Stomach (tissue), 9 donors: Measurements from ENCODE around the gene ACTN3. TPM values are rescaled to one million over a fixed set of nuclear protein-coding genes. Genes with fewer than 3 reads are reported as not detected.
"Not testable (repeated sequence)": the region's sequence is repeated elsewhere in the genome, so short reads cannot be mapped to it uniquely, and the experiment has no call there.

Experiments
- DNase-seq, 2 donors: peaks; one replicate each; pipeline versions ENCODE4 v3.0.0 to v3.0.0-alpha.2; 2013 to 2019
- H3K27ac ChIP-seq, 5 donors: fragments of 200-600 bp in 4 of 5; sonication (generic) in 4 of 5; one replicate each; pipeline ENCODE4 v1.5.1; 2013 to 2019; ENCODE audit warnings: mild to moderate bottlenecking in 1 of 5, moderate library complexity in 1 of 5
- H3K27me3 ChIP-seq, 3 donors: fragments of 200-600 bp; sonication (generic); one replicate each; pipeline ENCODE4 v1.5.1; 2017 to 2019; ENCODE audit warnings: mixed run types in 1 of 3
- H3K36me3 ChIP-seq, 4 donors: fragments of 200-600 bp; sonication (generic); 1 replicate in 3 of 4; 2 replicates in 1 of 4; pipeline ENCODE4 v1.5.1; 2016 to 2019
- H3K4me1 ChIP-seq, 4 donors: fragments of 200-600 bp; sonication (generic); one replicate each; pipeline ENCODE4 v1.5.1; 2016 to 2019
- H3K4me3 ChIP-seq, 4 donors: fragments of 200-600 bp; sonication (generic) in 3 of 4; one replicate each; pipeline ENCODE4 v1.5.1; 2016 to 2019; ENCODE audit warnings: mild to moderate bottlenecking in 1 of 4
- H3K9me3 ChIP-seq, 4 donors: fragments of 200-600 bp; sonication (generic); one replicate each; pipeline ENCODE4 v1.5.1; 2016 to 2019
- EP300 ChIP-seq: sonication (generic); formaldehyde crosslinking; IDR thresholded peaks from one replicate; pipeline ENCODE4 v1.6.1; 2017; ENCODE audit warnings: antibody characterized with exemption
- POLR2A ChIP-seq, 4 donors: fragments of 450-650 bp; IDR thresholded peaks; one replicate each; pipeline ENCODE4 v1.6.1; 2016; ENCODE audit warnings: antibody characterized with exemption in 4 of 4, control low read depth in 2 of 4, mild to moderate bottlenecking in 1 of 4, moderate library complexity in 1 of 4
- POLR2AphosphoS5 ChIP-seq, 3 donors: sonication (generic); formaldehyde crosslinking; IDR thresholded peaks; one replicate each; pipeline ENCODE4 v1.6.1; 2016; ENCODE audit warnings: antibody characterized with exemption in 3 of 3
- WGBS, 5 donors: extraction: QIAGEN DNeasy Blood & Tissue Kit in 3 of 5; methylation state at CpG; one replicate each; pipeline versions ENCODE4 v1.1.5 to v1.1.7; 2013 to 2018; 5-methylcytosine and 5-hydroxymethylcytosine counted together
- intact Hi-C: fragments of 100-400 bp; cut with DNase I; formaldehyde crosslinking; loops from one replicate; pipeline ENCODE4 v1.15.1; 2023; ENCODE audit warnings: low total_unique reads
- polyA plus RNA-seq, 3 donors: library from polyadenylated mRNA; stranded (reverse); fragments of 200-250 nt; gene quantifications; one replicate each; pipeline ENCODE4 v1.2.3, GENCODE V29; 2013
- total RNA-seq, 5 donors: library from RNA; depleted of rRNA; stranded (reverse); fragments of >200 nt; gene quantifications; one replicate each; pipeline versions ENCODE4 v1.1.0 to v1.2.3, GENCODE V29; 2014 to 2016
- TF ChIP-seq, protein P1 (sequence below), 7 experiments: fragments of 450-650 bp in 4 of 7; fragments of 200-600 bp in 3 of 7; sonication (generic) in 3 of 7; IDR thresholded peaks; one replicate each; pipeline ENCODE4 v1.5.1; 2016 to 2019; ENCODE audit warnings: antibody characterized with exemption in 7 of 7, control low read depth in 2 of 7, mild to moderate bottlenecking in 1 of 7
- donor health status: healthy with polysubstance abuse.
- donor health status: Bipolar disorder and iron deficiency.
- donor health status: healthy.

The ACTN3 gene
- total and polyA plus RNA-seq, 8 donors = 0.03 to 0.92 TPM; not detected in 6

DNA sequence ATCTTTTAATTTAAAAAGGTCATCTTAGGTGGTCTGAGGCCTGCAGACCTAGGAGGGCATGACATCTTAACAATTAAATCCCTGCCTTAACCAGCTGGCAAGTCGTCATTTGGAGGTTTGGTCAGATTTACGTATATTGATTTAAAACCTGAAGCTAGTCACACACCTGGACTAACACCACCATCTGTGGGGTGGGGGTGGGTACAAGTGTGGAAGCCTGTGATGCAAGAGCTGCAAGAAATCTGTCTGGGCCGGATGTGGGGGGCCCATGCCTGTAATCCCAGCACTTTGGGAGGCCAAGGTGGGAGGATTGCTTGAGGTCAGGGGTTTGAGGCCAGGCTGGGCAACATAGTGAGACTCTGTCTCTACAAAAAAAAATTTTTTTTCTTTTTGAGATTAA lies 34.6 kb downstream of the ACTN3 start:
- TF ChIP-seq POLR2A (IDR thresholded peaks at IDR 0.05) (no peak), EP300 (no peak)
- TF ChIP-seq, protein P1, sequence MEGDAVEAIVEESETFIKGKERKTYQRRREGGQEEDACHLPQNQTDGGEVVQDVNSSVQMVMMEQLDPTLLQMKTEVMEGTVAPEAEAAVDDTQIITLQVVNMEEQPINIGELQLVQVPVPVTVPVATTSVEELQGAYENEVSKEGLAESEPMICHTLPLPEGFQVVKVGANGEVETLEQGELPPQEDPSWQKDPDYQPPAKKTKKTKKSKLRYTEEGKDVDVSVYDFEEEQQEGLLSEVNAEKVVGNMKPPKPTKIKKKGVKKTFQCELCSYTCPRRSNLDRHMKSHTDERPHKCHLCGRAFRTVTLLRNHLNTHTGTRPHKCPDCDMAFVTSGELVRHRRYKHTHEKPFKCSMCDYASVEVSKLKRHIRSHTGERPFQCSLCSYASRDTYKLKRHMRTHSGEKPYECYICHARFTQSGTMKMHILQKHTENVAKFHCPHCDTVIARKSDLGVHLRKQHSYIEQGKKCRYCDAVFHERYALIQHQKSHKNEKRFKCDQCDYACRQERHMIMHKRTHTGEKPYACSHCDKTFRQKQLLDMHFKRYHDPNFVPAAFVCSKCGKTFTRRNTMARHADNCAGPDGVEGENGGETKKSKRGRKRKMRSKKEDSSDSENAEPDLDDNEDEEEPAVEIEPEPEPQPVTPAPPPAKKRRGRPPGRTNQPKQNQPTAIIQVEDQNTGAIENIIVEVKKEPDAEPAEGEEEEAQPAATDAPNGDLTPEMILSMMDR (IDR thresholded peaks at IDR 0.05) = no peak

DNA sequence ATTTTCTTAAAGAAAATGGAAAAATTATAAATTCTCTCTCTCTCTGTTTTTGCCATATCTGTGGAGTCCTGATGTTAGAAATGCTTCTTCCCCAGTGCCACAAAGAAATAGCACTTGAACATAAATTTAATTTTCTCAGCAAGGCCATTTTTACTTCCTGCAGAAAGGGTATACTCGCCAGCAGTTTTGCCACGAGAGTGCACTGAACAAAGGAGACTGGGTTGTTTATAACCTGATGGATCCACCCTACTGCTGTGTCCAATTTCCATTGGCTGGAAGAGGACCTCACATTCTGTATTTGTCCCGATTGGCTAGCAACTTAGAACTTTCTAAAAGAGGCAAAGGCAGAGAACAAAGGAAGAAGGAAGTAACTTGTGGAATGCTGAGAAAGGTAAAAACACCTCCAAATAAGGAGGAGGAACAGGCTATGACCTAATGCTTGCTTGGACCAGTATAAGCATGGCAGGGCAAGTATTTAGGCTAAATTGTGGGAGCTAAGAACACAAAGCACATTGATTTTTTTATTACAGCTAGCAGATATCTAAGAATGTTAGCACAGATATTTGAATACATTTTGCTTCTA lies 36.0 kb downstream of the ACTN3 start:
- intact Hi-C loops, H3K4me1 ChIP-seq, H3K4me3 ChIP-seq, DNase-seq, H3K27me3 ChIP-seq, H3K27ac ChIP-seq, H3K36me3 ChIP-seq: not testable (repeated sequence)
- 71 to 86% (median 80%) methylated on average over 3 of the region's 3 CpGs for WGBS, 5 donors
- H3K9me3 ChIP-seq = peaks cover 0 to 13% (median 0%) of the 10 kb centered on the region in 4 donors

More for the DNA sequence above, 34.6 kb downstream of the ACTN3 start:
- H3K36me3 ChIP-seq = no peaks in the 10 kb centered on the region
- 71 to 91% (median 84%) methylated on average over 3 of the region's 3 CpGs for WGBS, 5 donors
- DNase-seq = no peak
- peaks cover 0 to 13% (median 0%) of the 10 kb centered on the region in 4 donors for H3K9me3 ChIP-seq
- no peaks in the 10 kb centered on the region for H3K27me3 ChIP-seq
- no peak overlapping the region for H3K4me3 ChIP-seq
- H3K4me1 ChIP-seq = peaks cover 3 to 8% (median 6%) of the 10 kb centered on the region in 4 donors
- no peak overlapping the region for H3K27ac ChIP-seq
- intact Hi-C loops = no loop called here

DNA sequence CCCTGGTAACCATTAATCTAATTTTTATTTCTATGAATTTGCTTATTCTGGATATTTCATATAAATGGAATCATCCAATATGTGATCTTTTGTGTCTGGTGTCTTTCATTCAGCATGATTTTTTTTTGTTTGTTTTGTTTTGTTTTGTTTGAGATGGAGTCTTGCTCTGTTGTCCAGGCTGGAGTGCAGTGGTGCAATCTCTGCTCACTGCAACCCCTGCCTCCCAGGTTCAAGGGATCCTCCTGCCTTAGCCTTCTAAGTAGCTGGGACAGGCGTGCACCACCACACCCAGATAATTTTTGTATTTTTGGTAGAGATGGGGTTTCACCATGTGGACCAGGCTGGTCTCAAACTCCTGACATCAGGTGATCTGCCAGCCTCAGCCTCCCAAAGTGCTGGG lies 38.7 kb downstream of the ACTN3 start:
- H3K27ac ChIP-seq, intact Hi-C loops, H3K36me3 ChIP-seq, DNase-seq, H3K4me3 ChIP-seq, H3K4me1 ChIP-seq, H3K27me3 ChIP-seq: not testable (repeated sequence)
- peaks cover 0 to 13% (median 0%) of the 10 kb centered on the region in 4 donors for H3K9me3 ChIP-seq
- WGBS, 5 donors = 73 to 94% (median 88%) methylated on average over 1 of the region's 1 CpG

DNA sequence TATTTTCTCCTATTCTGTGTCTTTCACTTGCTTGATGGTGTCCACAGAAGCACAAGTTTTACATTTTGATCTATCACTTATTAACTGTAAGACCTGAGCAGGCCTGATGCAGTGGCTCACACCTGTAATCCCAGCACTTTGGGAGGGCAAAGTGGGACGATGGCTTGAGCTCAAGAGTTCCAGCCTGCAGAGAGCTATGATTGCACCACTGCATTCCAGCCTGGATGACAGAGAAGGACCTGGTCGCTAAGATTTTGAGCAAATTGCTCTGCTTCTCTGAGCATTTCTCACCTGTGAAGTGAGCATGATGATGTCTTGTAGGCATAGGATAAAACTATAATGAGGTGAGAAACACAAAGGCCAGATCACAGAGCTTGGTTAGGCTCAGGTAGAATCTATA lies 39.4 kb downstream of the ACTN3 start:
- no peak overlapping the region for H3K4me3 ChIP-seq
- intact Hi-C loops = no loop called here
- no peak overlapping the region for H3K27ac ChIP-seq
- DNase-seq = no peak
- H3K36me3 ChIP-seq = no peaks in the 10 kb centered on the region
- 49 to 63% (median 58%) methylated on average over 2 of the region's 2 CpGs for whole genome bisulfite sequencing, 5 donors
- peaks cover 0 to 13% (median 0%) of the 10 kb centered on the region in 4 donors for H3K9me3 ChIP-seq
- no peaks in the 10 kb centered on the region for H3K4me1 ChIP-seq
- TF ChIP-seq POLR2AphosphoS5 (IDR thresholded peaks at IDR 0.05) = no peak
- no peak for TF ChIP-seq POLR2A (IDR thresholded peaks at IDR 0.05)
- no peak for TF ChIP-seq EP300
- TF ChIP-seq, protein P1 (IDR thresholded peaks at IDR 0.05) = no peak
- no peaks in the 10 kb centered on the region for H3K27me3 ChIP-seq

DNA sequence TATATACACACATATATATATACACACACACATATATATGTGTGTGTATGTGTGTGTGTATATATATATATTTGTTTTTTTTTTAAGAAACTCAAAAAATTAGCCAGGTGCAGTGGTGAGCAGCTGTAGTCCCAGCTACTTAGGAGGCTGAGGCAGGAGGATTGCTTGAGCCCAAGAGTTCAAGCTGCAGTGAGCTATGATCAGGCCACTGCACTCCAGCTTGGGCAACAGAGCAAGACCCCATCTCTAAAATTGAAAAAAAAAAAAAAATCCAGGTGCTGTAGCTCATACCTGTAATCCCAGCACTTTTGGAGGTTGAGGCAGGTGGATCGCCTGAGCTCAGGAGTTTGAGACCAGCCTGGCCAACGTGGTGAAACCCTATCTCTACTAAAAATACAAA lies 42.6 kb downstream of the ACTN3 start:
- H3K4me3 ChIP-seq, DNase-seq, H3K9me3 ChIP-seq, H3K27me3 ChIP-seq, H3K36me3 ChIP-seq, intact Hi-C loops, H3K27ac ChIP-seq: not testable (repeated sequence)
- peaks cover 16 to 20% (median 19%) of the 10 kb centered on the region in 4 donors for H3K4me1 ChIP-seq
- WGBS, 5 donors = 58 to 85% (median 64%) methylated on average over 2 of the region's 2 CpGs

DNA sequence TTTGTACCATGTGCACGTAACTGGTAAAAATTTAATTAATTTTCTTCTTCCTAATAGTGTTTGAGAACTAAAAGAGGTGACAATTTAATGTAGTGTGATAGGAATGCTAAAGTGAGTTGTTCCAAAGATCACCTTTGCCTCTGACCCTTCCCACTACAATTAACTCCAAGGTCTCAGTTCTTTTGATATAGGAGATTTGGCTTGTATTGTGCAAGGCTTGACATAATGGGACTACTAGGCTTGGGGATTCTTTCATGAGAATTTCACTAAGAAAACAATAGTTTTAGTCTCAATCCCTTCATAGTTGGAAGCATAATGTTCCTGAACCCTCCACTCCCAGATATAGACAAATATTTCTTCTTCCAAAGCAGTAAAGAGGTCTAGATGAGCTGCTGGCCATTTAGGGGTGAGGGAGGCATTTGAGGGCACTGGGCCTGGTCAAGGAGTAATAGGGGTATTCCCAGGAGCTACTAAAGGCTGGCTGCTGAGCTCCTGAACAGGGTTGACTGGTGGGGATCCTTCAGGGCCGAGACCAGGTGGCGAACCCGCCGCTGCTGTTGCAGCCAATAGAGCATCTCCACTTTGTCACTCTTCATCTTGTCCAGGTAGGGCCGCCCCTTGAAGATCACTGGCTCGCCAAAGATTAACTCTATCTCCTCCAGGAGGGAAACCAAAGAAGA lies 43.4 kb downstream of the ACTN3 start:
- Histone ChIP-seq H3K27ac (no peak overlapping the region), H3K9me3 (no peaks in the 10 kb centered on the region), H3K4me1 (peaks cover 23 to 28% (median 26%) of the 10 kb centered on the region in 4 donors), H3K36me3 (no peaks in the 10 kb centered on the region), H3K27me3 (no peaks in the 10 kb centered on the region), H3K4me3 (no peak overlapping the region)
- TF ChIP-seq, protein P1 (IDR thresholded peaks at IDR 0.05) = no peak
- TF ChIP-seq EP300 (no peak), POLR2A (IDR thresholded peaks at IDR 0.05) (no peak), POLR2AphosphoS5 (IDR thresholded peaks at IDR 0.05) (no peak)
- 91 to 97% (median 95%) methylated on average over 7 of the region's 7 CpGs for WGBS, 5 donors
- intact Hi-C loops = no loop called here
- no peak for DNase-seq
